Liver (tissue), 9 donors: Measurements from ENCODE around the gene NTN1. TPM values are rescaled to one million over a fixed set of nuclear protein-coding genes. Genes with fewer than 3 reads are reported as not detected.

Experiments
- DNase-seq: peaks from one replicate; pipeline ENCODE4 v3.0.0-alpha.2; 2017; ENCODE audit warnings: low spot score
- H3K27ac ChIP-seq, 2 donors: one replicate each; pipeline ENCODE4 v1.7.0; 2013; ENCODE audit warnings: inconsistent platforms in 2 of 2, low read length in 2 of 2, control low read depth in 1 of 2, low read depth in 1 of 2, mild to moderate bottlenecking in 1 of 2
- H3K27me3 ChIP-seq, 4 donors: one replicate each; pipeline versions ENCODE4 v1.6.1 to v1.7.0; 2013; ENCODE audit warnings: low read length in 3 of 4, inconsistent platforms in 1 of 4, mild to moderate bottlenecking in 1 of 4, moderate library complexity in 1 of 4; ENCODE audit not compliant: control insufficient read depth in 4 of 4, insufficient read depth in 4 of 4
- H3K36me3 ChIP-seq, 4 donors: one replicate each; pipeline versions ENCODE4 v1.6.1 to v1.7.0; 2013; ENCODE audit warnings: low read length in 3 of 4, mild to moderate bottlenecking in 3 of 4, low read depth in 1 of 4, moderate library complexity in 1 of 4; ENCODE audit not compliant: control insufficient read depth in 4 of 4, insufficient read depth in 3 of 4
- H3K4me1 ChIP-seq, 4 donors: one replicate each; pipeline versions ENCODE4 v1.6.1 to v1.7.0; 2013; ENCODE audit warnings: low read length in 3 of 4, mild to moderate bottlenecking in 3 of 4, moderate library complexity in 1 of 4; ENCODE audit not compliant: control insufficient read depth in 4 of 4, insufficient read depth in 4 of 4
- H3K4me3 ChIP-seq, 3 donors: one replicate each; pipeline versions ENCODE4 v1.6.1 to v1.7.0; 2013; ENCODE audit warnings: low read length in 3 of 3, control low read depth in 1 of 3, low read depth in 1 of 3, mild to moderate bottlenecking in 1 of 3
- H3K9ac ChIP-seq, 2 donors: one replicate each; pipeline ENCODE4 v1.7.0; 2013; ENCODE audit warnings: low read length in 2 of 2, mild to moderate bottlenecking in 2 of 2, moderate library complexity in 2 of 2, control low read depth in 1 of 2, low read depth in 1 of 2
- H3K9me3 ChIP-seq, 4 donors: one replicate each; pipeline versions ENCODE4 v1.6.1 to v1.7.0; 2013; ENCODE audit warnings: low read length in 3 of 4; ENCODE audit not compliant: control insufficient read depth in 4 of 4
- ATF3 ChIP-seq: IDR thresholded peaks from 2 replicates; pipeline ENCODE4 v1.6.1; 2016; ENCODE audit warnings: antibody characterized with exemption
- CTCF ChIP-seq: fragments of 150-350 bp; IDR thresholded peaks from 2 replicates; pipeline ENCODE4 v1.5.1; 2017; ENCODE audit warnings: improper control_type of control experiment, low read depth, low read length; ENCODE audit not compliant: missing input control
- EGR1 ChIP-seq, 2 donors: IDR thresholded peaks; 2 replicates each; pipeline ENCODE4 v1.6.1; 2016 to 2018; ENCODE audit warnings: antibody characterized with exemption in 2 of 2, low read depth in 2 of 2
- FOXA1 ChIP-seq: IDR thresholded peaks from 2 replicates; pipeline ENCODE4 v1.6.1; 2016; ENCODE audit warnings: antibody characterized with exemption
- FOXA2 ChIP-seq: IDR thresholded peaks from 2 replicates; pipeline ENCODE4 v1.6.1; 2016; ENCODE audit warnings: antibody characterized with exemption
- GABPA ChIP-seq, 2 donors: IDR thresholded peaks in 1 of 2; conservative IDR thresholded peaks in 1 of 2; 2 replicates each; pipeline ENCODE4 v1.6.1; 2016; ENCODE audit warnings: antibody characterized with exemption in 2 of 2, mild to moderate bottlenecking in 1 of 2, moderate library complexity in 1 of 2
- HNF4A ChIP-seq, 2 donors: conservative IDR thresholded peaks; 2 replicates each; pipeline ENCODE4 v1.6.1; 2016; ENCODE audit warnings: antibody characterized with exemption in 2 of 2, mild to moderate bottlenecking in 2 of 2
- HNF4G ChIP-seq: IDR thresholded peaks from 2 replicates; pipeline ENCODE4 v1.6.1; 2016; ENCODE audit warnings: antibody characterized with exemption
- JUND ChIP-seq, 2 donors: IDR thresholded peaks; 2 replicates each; pipeline ENCODE4 v1.6.1; 2016; ENCODE audit warnings: antibody characterized with exemption in 2 of 2
- MAX ChIP-seq: IDR thresholded peaks from 2 replicates; pipeline ENCODE4 v1.6.1; 2016; ENCODE audit warnings: antibody characterized with exemption
- NR2F2 ChIP-seq: IDR thresholded peaks from 2 replicates; pipeline ENCODE4 v1.6.1; 2016; ENCODE audit warnings: antibody characterized with exemption
- RAD21 ChIP-seq, 2 donors: IDR thresholded peaks; 2 replicates each; pipeline ENCODE4 v1.6.1; 2016; ENCODE audit warnings: antibody characterized with exemption in 2 of 2, mild to moderate bottlenecking in 2 of 2
- REST ChIP-seq: IDR thresholded peaks from 2 replicates; pipeline ENCODE4 v1.6.1; 2016; ENCODE audit warnings: antibody characterized with exemption, mild to moderate bottlenecking
- RXRA ChIP-seq, 2 donors: IDR thresholded peaks; 2 replicates each; pipeline ENCODE4 v1.6.1; 2017 to 2018; ENCODE audit warnings: antibody characterized with exemption in 2 of 2, mild to moderate bottlenecking in 1 of 2
- SP1 ChIP-seq: IDR thresholded peaks from 2 replicates; pipeline ENCODE4 v1.6.1; 2018; ENCODE audit warnings: antibody characterized with exemption, mild to moderate bottlenecking
- TAF1 ChIP-seq: conservative IDR thresholded peaks from 2 replicates; pipeline ENCODE4 v1.6.1; 2016; ENCODE audit warnings: antibody characterized with exemption, mild to moderate bottlenecking
- YY1 ChIP-seq: IDR thresholded peaks from 2 replicates; pipeline ENCODE4 v1.6.1; 2016; ENCODE audit warnings: antibody characterized with exemption, mild to moderate bottlenecking
- ZBTB33 ChIP-seq: IDR thresholded peaks from 2 replicates; pipeline ENCODE4 v1.6.1; 2016; ENCODE audit warnings: antibody characterized with exemption
- WGBS: extraction: QIAGEN DNeasy Blood & Tissue Kit; methylation state at CpG from one replicate; pipeline ENCODE4 v1.1.7; 2013; 5-methylcytosine and 5-hydroxymethylcytosine counted together
- polyA plus RNA-seq, 2 donors: library from polyadenylated mRNA; stranded (reverse) in 1 of 2; unstranded in 1 of 2; fragments of 200-250 nt in 1 of 2; fragments of >200 nt in 1 of 2; fragmentation: Nextera tagmentation in 1 of 2; extraction: Ambion mirVana in 1 of 2; gene quantifications; one replicate each; pipeline versions ENCODE4 v1.2.1 to v1.2.3, GENCODE V29; 2013 to 2015
- total RNA-seq, 2 donors: library from RNA; depleted of rRNA; stranded (reverse); fragments of >200 nt; gene quantifications; one replicate each; pipeline ENCODE4 v1.2.3, GENCODE V29; 2014
- donor health status: healthy.
- donor health status: healthy.
- donor health status: healthy.
- donor health status: healthy.
- donor health status: healthy.

Gene NTN1
- total and polyA plus RNA-seq, 4 donors, result 0.14 to 8.7 (median 4.3) TPM

- no peak overlapping the region for H3K9ac ChIP-seq
- H3K4me1 ChIP-seq, result no peaks in the 10 kb centered on the region
- DNase-seq, result no peak
- H3K27ac ChIP-seq, result no peak overlapping the region
- H3K9me3 ChIP-seq, result no peaks in the 10 kb centered on the region
- no peaks in the 10 kb centered on the region for H3K27me3 ChIP-seq
- no peak overlapping the region for H3K4me3 ChIP-seq
- WGBS, result 87% methylated on average over 20 of the region's 20 CpGs
- no peak for TF ChIP-seq REST
- no peak for TF ChIP-seq JUND (IDR thresholded peaks at IDR 0.05)
- no peak for TF ChIP-seq RAD21 (IDR thresholded peaks at IDR 0.05)
- no peak for TF ChIP-seq HNF4G
- no peak for TF ChIP-seq ATF3
- no peak for TF ChIP-seq FOXA1
- no peak for TF ChIP-seq NR2F2
- no peak for TF ChIP-seq TAF1
- TF ChIP-seq SP1, result no peak
- TF ChIP-seq HNF4A (conservative IDR thresholded peaks at IDR 0.05), result no peak
- TF ChIP-seq CTCF, result no peak
- no peak for TF ChIP-seq RXRA (IDR thresholded peaks at IDR 0.05)
- no peak for TF ChIP-seq FOXA2
- no peak for TF ChIP-seq MAX
- TF ChIP-seq YY1, result no peak
- TF ChIP-seq ZBTB33, result no peak
- no peak for TF ChIP-seq EGR1 (IDR thresholded peaks at IDR 0.05; ENCODE audit: low read depth in 2 of 2)
- TF ChIP-seq GABPA (IDR thresholded peaks at IDR 0.05 in 1 of 2, conservative IDR thresholded peaks at IDR 0.05 in 1 of 2), result no peak
- H3K36me3 ChIP-seq, result no peaks in the 10 kb centered on the region
These were observed 208.0 kb downstream of the NTN1 start for GRCh38 chr17:9229160-9229825.
